ENCODE data around the gene TANC1. TPM values are rescaled to one million over a fixed set of nuclear protein-coding genes. Genes with fewer than 3 reads are reported as not detected.

TANC1 gene
- total RNA-seq, 1 donor from 2014 or later = 45.0 TPM

- H3K9me3 ChIP-seq (ENCODE audit: insufficient read depth, low read depth, low read length) = peaks cover 10% of the 10 kb centered on the region
- no peak overlapping the region for H3K9ac ChIP-seq (ENCODE audit: low read length)
- Mint-ChIP-seq H3K27me3 (ENCODE audit: low read depth, unreplicated experiment) (no peaks in the 10 kb centered on the region), H3K36me3 (ENCODE audit: low read depth, unreplicated experiment) (peaks cover 22% of the 10 kb centered on the region), H3K9me3 (ENCODE audit: unreplicated experiment) (peaks cover 16% of the 10 kb centered on the region), H3K27ac (ENCODE audit: unreplicated experiment) (no peak overlapping the region), H3K4me1 (ENCODE audit: low read depth, unreplicated experiment) (peaks cover 56% of the 10 kb centered on the region), H3K4me3 (ENCODE audit: unreplicated experiment) (no peak overlapping the region)
- FAIRE-seq (no peak), DNase-seq (ENCODE audit: low read depth) (no peak)
- no peak overlapping the region for H3K4me3 ChIP-seq (ENCODE audit: insufficient read depth, low read depth, low read length)
- no peak overlapping the region for H3K4me2 ChIP-seq (ENCODE audit: low read length)
- no peaks in the 10 kb centered on the region for H3K27me3 ChIP-seq (ENCODE audit: insufficient read depth, low read length)
- no peaks in the 10 kb centered on the region for H4K20me1 ChIP-seq (ENCODE audit: insufficient read depth, low read length)
- H3K36me3 ChIP-seq (ENCODE audit: insufficient read depth, low read length) = peaks cover 2% of the 10 kb centered on the region
- peaks cover 57% of the 10 kb centered on the region for H3K79me2 ChIP-seq (ENCODE audit: insufficient read depth, low read length)
- H3K4me1 ChIP-seq (ENCODE audit: insufficient read depth, low read length) = peaks cover 20% of the 10 kb centered on the region
- TF ChIP-seq EZH2 (IDR thresholded peaks at IDR 0.05; ENCODE audit: insufficient read depth, low read length) (no peak), CTCF (IDR thresholded peaks at IDR 0.05; ENCODE audit: insufficient read depth, low read depth, low read length) (no peak)
- no peak overlapping the region for H3K27ac ChIP-seq (ENCODE audit: low read depth, low read length)
- H2AFZ ChIP-seq (ENCODE audit: low read depth, low read length) = no peak overlapping the region
Measured at GRCh38 chr2:159096901-159097300, 128.5 kb downstream of the TANC1 start.

DNA sequence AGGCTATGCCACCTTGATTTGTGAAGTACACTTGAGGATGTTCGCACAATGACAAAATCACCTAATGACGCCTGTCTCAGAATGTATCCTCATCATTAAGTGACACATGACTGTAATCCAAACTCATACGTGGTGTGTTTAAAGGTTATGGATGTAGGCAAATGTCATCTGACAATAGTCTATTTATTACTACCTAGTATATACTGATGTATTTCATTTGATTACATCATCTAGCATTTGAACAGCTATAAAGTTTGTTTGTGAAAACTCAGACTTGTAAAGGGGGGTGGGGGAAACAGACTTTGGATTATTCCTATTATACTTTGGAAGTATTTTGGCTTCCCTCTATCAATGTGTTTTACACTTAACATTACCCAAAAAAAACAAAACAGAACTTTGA lies 129.9 kb downstream of the TANC1 start:
- H3K27ac Mint-ChIP-seq (ENCODE audit: unreplicated experiment) = no peak overlapping the region
- Histone ChIP-seq H3K9me3 (ENCODE audit: insufficient read depth, low read depth, low read length) (peaks cover 10% of the 10 kb centered on the region), H2AFZ (ENCODE audit: low read depth, low read length) (no peak overlapping the region), H3K4me2 (ENCODE audit: low read length) (peak overlapping the region; percentile 67), H3K36me3 (ENCODE audit: insufficient read depth, low read length) (peaks cover 2% of the 10 kb centered on the region), H4K20me1 (ENCODE audit: insufficient read depth, low read length) (no peaks in the 10 kb centered on the region), H3K4me1 (ENCODE audit: insufficient read depth, low read length) (peaks cover 16% of the 10 kb centered on the region), H3K9ac (ENCODE audit: low read length) (no peak overlapping the region), H3K27ac (ENCODE audit: low read depth, low read length) (peak overlapping the region; percentile 60), H3K79me2 (ENCODE audit: insufficient read depth, low read length) (peaks cover 45% of the 10 kb centered on the region), H3K4me3 (ENCODE audit: insufficient read depth, low read depth, low read length) (no peak overlapping the region), H3K27me3 (ENCODE audit: insufficient read depth, low read length) (no peaks in the 10 kb centered on the region)
- peaks cover 46% of the 10 kb centered on the region for H3K4me1 Mint-ChIP-seq (ENCODE audit: low read depth, unreplicated experiment)
- peaks cover 24% of the 10 kb centered on the region for H3K36me3 Mint-ChIP-seq (ENCODE audit: low read depth, unreplicated experiment)
- TF ChIP-seq CTCF (IDR thresholded peaks at IDR 0.05; ENCODE audit: insufficient read depth, low read depth, low read length) (no peak), EZH2 (IDR thresholded peaks at IDR 0.05; ENCODE audit: insufficient read depth, low read length) (no peak)
- no peak overlapping the region for H3K4me3 Mint-ChIP-seq (ENCODE audit: unreplicated experiment)
- peaks cover 16% of the 10 kb centered on the region for H3K9me3 Mint-ChIP-seq (ENCODE audit: unreplicated experiment)
- H3K27me3 Mint-ChIP-seq (ENCODE audit: low read depth, unreplicated experiment) = no peaks in the 10 kb centered on the region
- FAIRE-seq (no peak), DNase-seq (ENCODE audit: low read depth) (no peak)

GRCh38 chr2:159098921-159099411 lies 130.5 kb downstream of the TANC1 start:
- H3K36me3 Mint-ChIP-seq (ENCODE audit: low read depth, unreplicated experiment) = peaks cover 24% of the 10 kb centered on the region
- Histone ChIP-seq H3K9me3 (ENCODE audit: insufficient read depth, low read depth, low read length) (peaks cover 10% of the 10 kb centered on the region), H3K27me3 (ENCODE audit: insufficient read depth, low read length) (no peaks in the 10 kb centered on the region), H4K20me1 (ENCODE audit: insufficient read depth, low read length) (no peaks in the 10 kb centered on the region), H3K27ac (ENCODE audit: low read depth, low read length) (peak overlapping the region; percentile 60), H3K9ac (ENCODE audit: low read length) (peak overlapping the region; percentile 33), H3K79me2 (ENCODE audit: insufficient read depth, low read length) (peaks cover 39% of the 10 kb centered on the region), H2AFZ (ENCODE audit: low read depth, low read length) (no peak overlapping the region), H3K4me1 (ENCODE audit: insufficient read depth, low read length) (peaks cover 16% of the 10 kb centered on the region), H3K4me2 (ENCODE audit: low read length) (peak overlapping the region; percentile 67), H3K36me3 (ENCODE audit: insufficient read depth, low read length) (peaks cover 2% of the 10 kb centered on the region), H3K4me3 (ENCODE audit: insufficient read depth, low read depth, low read length) (no peak overlapping the region)
- peak overlapping the region; percentile 38 for H3K27ac Mint-ChIP-seq (ENCODE audit: unreplicated experiment)
- FAIRE-seq (no peak), DNase-seq (ENCODE audit: low read depth) (peak; percentile 71)
- no peak overlapping the region for H3K4me3 Mint-ChIP-seq (ENCODE audit: unreplicated experiment)
- H3K4me1 Mint-ChIP-seq (ENCODE audit: low read depth, unreplicated experiment) = peaks cover 41% of the 10 kb centered on the region
- peaks cover 16% of the 10 kb centered on the region for H3K9me3 Mint-ChIP-seq (ENCODE audit: unreplicated experiment)
- no peak for TF ChIP-seq EZH2 (IDR thresholded peaks at IDR 0.05; ENCODE audit: insufficient read depth, low read length)
- TF ChIP-seq CTCF (IDR thresholded peaks at IDR 0.05; ENCODE audit: insufficient read depth, low read depth, low read length) = no peak
- H3K27me3 Mint-ChIP-seq (ENCODE audit: low read depth, unreplicated experiment) = no peaks in the 10 kb centered on the region

Measured in astrocyte (in vitro differentiated cells and primary cell).